Measurements from ENCODE around the gene THOC1.

DNA sequence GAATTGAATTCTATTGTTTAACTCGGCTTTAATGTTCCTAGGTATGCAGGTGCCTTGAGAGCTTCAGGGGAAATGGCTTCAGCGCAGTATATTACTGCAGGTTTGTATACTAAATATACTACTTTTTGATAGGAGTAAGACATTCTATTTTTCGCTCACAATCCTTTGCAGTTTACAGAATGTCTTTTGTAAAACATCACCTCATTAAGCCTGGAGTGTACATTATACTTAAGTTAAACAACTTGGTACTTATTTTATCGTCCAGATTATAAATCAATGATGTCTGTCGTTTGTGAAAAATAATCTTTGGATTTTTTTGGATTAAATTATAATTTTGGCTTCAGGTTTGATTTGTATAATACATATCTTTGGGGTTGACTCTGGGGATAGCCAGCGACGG lies 75.0 kb downstream of the THOC1 start:
- TF ChIP-seq POLR2A (IDR thresholded peaks at IDR 0.05) (no peak), POLR2AphosphoS5 (IDR thresholded peaks at IDR 0.05) (no peak), CTCF (IDR thresholded peaks at IDR 0.05) (no peak)

Data from breast epithelium (tissue), 3 donors.